GM19023 (cell line): ENCODE data around the gene CTU2.

Experiments used
- ATAC-seq: cut with Tn5 transposase; IDR thresholded peaks from one replicate; pipeline ENCODE4 v1.9.1; 2021; ENCODE audit warnings: mild to moderate bottlenecking, moderate library complexity; ENCODE audit not compliant: unreplicated experiment

The CTU2 gene

GRCh38 chr16:88681084-88681680 lies 25.1 kb upstream of the CTU2 start:
- no peak for ATAC-seq

- ATAC-seq, result peak; percentile 66
Observed at GRCh38 chr16:88681709-88682451, 24.4 kb upstream of the CTU2 start.

GRCh38 chr16:88684569-88685155 lies 21.6 kb upstream of the CTU2 start:
- ATAC-seq, result no peak

- ATAC-seq, result no peak
Observed at GRCh38 chr16:88685156-88686061, 20.9 kb upstream of the CTU2 start.

GRCh38 chr16:88686062-88686438 lies 20.3 kb upstream of the CTU2 start:
- peak; percentile 14 for ATAC-seq

- ATAC-seq, result peak; percentile 69
Observed at GRCh38 chr16:88686439-88687253, 19.7 kb upstream of the CTU2 start, which contains the start of gene SNAI3. Gene SNAI3 (minus strand): TSS chr16:88686507. CDS start chr16:88686406, 101 bp downstream.

GRCh38 chr16:88687254-88687576 lies 19.1 kb upstream of the CTU2 start:
- ATAC-seq, result no peak

- no peak for ATAC-seq
Observed at GRCh38 chr16:88687676-88688012, 18.7 kb upstream of the CTU2 start.

GRCh38 chr16:88688013-88688778 lies 18.1 kb upstream of the CTU2 start:
- no peak for ATAC-seq

GRCh38 chr16:88690341-88691128 lies 15.8 kb upstream of the CTU2 start:
- no peak for ATAC-seq

GRCh38 chr16:88691129-88691813 lies 15.0 kb upstream of the CTU2 start:
- ATAC-seq, result no peak

GRCh38 chr16:88691924-88692560 lies 14.3 kb upstream of the CTU2 start:
- ATAC-seq, result no peak

- no peak for ATAC-seq
Observed at GRCh38 chr16:88692861-88693260, 13.4 kb upstream of the CTU2 start.

- no peak for ATAC-seq
Observed at GRCh38 chr16:88693420-88694177, 12.7 kb upstream of the CTU2 start.

GRCh38 chr16:88694221-88695087 lies 11.8 kb upstream of the CTU2 start:
- ATAC-seq, result no peak

GRCh38 chr16:88695218-88695617 lies 11.1 kb upstream of the CTU2 start:
- no peak for ATAC-seq
